ENCODE results near the gene RBM47.
A peak's percentile ranks its signal among the peaks of the same experiment; 100 is the strongest.
"Not testable (repeated sequence)": the region's sequence is repeated elsewhere in the genome, so short reads cannot be mapped to it uniquely, and the experiment has no call there.

The RBM47 gene

GRCh38 chr4:40481977-40482376, 147.7 kb downstream of the RBM47 start:
- no peak for DNase-seq

GRCh38 chr4:40480291-40480690, 149.4 kb downstream of the RBM47 start:
- no peak for DNase-seq

GRCh38 chr4:40479378-40479777, 150.3 kb downstream of the RBM47 start:
- DNase-seq = no peak

DNA sequence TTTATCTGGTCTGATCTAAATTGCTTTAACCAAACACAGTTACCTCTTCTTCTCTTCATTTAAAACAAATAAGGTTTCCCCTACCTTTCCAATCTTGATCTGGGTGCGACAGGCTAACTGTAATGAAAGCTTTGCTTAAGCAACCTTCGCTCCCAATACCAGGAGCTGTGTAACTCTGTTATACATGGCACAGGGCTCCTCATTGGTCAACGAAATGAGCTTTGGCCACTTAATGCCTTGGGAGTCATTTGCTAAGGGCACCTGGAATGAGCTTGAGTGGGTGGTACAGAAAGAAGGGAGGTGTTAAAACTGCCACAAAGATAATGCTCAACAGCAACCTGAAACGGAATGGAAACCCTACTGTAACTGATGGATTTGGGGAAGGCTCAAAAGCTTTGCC, 154.1 kb downstream of the RBM47 start:
- DNase-seq = no peak

DNA sequence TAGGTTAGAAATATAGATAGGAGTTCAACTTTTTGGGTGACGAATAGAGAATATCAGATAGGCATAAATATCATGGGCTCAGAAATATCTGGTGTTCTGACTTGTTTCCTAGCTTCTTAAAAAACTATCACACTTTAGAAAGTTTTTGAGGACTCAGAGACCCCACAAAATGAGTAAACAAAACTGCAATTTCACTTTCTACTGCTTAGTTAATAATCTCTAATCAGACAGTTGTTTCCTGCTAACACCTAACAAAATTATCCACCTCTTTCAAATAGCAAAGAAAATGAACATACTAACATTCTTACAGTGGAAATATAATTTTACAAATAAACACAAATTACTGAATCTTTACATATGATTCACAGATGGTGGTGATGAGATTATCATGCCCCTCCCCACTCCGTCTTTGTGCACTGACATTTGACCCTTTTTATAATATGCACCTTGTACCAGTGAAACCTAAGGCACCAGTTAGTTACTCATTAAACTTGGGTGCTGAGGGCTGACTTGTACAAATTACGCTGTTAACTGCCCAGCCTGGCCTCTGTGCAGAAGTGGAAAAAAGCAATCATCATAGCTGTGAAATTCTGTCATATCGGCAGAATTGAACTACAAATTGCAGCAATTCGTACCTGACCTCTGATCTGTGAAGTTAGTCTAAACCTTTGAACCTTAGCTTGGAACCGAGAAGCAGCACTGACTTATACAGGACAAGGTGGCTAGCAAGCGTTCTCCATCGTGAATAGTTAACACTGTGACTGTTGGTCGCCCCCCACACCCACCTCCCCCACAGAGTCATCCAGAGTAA, 155.9 kb downstream of the RBM47 start:
- DNase-seq = no peak

- DNase-seq = peak; percentile 10
Observed at GRCh38 chr4:40471923-40472322, 157.7 kb downstream of the RBM47 start.

GRCh38 chr4:40466789-40467188, 162.9 kb downstream of the RBM47 start:
- DNase-seq = peak; percentile 57

DNA sequence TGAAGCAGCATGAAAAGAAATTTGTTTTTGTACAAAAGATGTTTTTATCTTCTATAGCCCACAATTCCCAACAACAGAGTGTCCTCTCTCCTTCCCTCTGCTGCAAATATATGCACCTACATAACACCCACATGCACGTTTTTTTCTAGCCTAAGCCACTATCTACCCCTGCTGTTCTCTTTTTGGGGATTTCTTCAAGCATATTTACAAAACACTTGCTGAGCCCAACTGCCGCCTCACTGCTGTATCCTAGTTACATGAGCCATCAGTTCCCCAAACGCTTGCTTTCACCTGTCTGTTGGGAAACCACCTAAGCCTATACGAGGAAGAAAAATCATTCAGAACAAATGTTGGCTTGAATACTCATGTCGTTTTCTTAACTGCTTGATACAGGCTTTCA, 167.3 kb downstream of the RBM47 start:
- DNase-seq = peak; percentile 10

DNA sequence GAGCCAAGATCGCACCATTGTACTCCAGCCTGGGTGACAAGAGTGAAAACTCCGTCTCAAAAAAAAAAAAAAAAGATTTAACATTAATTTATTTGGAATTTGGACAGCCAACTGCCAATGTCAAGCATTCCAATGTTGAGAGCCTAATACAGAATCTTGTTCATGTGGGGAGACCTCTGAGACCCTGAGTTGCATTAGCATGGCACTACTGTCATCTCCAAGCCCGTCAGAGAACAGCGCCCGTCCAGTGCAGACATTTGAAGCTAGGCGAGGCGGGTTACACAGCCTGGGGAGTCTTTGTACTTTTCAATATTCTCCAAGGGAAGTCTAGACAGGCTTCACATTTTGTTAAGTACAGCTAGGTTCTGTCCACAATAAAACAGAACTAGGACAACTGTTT, 167.8 kb downstream of the RBM47 start:
- no peak for DNase-seq

- no peak for DNase-seq
Observed at GRCh38 chr4:40461062-40461461, 168.6 kb downstream of the RBM47 start.

GRCh38 chr4:40458683-40459082, 171.0 kb downstream of the RBM47 start:
- DNase-seq = no peak

DNA sequence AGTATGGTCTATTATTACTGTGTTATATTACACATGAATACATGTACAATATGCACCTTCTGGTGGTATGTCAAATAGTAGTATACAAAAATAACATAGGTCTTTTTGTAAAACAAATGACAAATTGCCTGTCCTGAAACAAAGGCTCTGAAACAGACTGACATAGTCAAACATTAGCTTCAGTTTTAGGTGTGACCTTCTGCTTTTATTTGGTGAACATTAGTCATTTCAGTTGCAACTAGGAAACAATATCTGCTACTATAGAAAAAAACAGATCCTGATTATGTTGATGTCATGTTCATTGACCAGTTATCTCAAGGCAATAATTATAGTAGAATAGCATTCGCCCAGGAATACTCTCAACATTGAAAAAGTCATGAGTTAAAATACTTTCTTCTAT, 171.6 kb downstream of the RBM47 start:
- no peak for DNase-seq

DNA sequence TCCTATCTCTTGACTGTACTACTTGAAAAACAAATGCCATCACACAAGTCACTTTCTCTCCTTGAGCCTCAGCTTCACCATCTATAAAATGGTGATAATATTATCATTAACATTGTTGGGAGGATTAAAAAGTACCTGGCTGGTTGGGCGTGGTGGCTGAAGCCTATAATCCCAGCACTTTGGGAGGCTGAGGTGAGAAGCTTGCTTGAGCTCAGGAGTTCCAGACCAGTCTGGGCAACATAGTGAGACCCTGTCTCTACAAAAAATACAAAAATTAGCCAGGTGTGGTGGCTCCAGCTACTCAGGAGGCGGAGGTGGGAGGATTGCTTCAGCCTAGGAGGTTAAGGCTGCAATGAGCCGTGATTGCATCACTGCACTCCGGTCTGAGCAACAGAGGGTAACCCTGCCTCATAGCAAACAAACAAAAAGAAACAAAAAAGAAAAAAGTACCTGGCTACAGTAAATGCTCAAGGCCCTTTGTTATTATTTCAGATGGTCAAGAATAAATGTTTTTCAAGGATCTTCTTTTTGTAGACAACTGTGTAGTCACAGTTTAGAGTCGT, 174.2 kb downstream of the RBM47 start:
- DNase-seq = no peak

GRCh38 chr4:40454816-40455215, 174.8 kb downstream of the RBM47 start:
- DNase-seq = no peak

- no peak for DNase-seq
Observed at GRCh38 chr4:40453912-40454311, 175.8 kb downstream of the RBM47 start.

DNA sequence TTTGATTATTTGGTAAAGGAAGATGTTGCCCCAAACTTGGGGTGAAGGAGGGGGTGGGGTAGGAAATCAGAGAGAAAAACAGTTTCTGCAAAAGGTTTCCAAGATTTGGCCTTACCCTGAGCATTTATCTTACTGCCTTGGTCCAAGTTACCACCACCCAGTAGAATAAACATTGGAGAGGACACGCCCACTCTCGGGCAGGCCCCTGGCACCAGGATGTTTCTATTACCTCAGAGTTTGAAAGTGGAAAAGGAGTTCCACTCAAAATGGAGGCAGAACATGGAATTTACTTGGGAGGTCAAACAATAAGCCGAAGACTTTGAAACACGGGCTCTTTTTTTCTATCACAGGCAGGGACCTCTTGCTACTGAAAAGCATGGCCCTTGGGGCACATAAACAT, 180.8 kb downstream of the RBM47 start:
- no peak for DNase-seq

DNA sequence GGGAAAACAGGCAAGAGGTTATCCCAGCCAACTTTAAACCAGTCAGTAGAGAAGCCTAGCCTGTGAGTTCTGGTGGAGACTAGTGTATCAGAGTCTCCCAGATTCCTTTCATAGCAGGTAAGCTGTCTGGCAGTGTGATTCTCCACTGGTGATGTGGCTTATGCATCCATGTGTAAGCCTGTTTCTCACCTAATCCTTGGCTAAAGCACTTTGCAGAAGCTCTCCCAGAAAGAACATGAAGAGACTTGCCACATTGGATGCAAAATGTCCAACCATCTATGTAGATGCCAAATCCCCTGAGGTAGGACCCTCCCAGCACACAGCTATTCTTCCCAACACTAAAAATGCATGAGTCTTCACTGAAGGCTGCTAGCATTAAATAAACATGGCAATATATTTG, 182.8 kb downstream of the RBM47 start:
- no peak for DNase-seq

DNA sequence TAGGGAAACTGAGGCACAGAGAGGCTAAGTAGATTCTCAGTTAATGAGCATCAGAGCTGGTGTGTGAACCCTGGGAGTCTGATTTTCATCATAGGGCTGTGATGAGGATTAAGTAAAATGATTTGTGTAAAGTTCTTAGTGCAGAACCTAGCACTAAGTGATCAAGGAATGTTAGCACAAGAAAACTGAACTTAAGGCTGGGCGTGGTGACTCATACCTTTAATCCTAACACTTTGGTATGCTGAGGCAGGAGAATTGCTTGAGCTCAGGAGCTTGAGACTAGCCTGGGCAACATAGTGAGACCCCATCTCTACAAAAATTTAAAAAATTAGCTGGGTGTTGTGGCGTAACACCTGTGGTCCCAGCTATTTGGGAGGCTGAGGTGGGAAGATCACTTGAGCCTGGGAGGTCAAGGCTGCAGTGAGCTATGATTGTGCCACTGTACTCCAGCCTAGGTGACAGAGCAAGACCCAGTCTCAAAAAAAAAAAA, 183.4 kb downstream of the RBM47 start:
- not testable (repeated sequence) for DNase-seq

DNA sequence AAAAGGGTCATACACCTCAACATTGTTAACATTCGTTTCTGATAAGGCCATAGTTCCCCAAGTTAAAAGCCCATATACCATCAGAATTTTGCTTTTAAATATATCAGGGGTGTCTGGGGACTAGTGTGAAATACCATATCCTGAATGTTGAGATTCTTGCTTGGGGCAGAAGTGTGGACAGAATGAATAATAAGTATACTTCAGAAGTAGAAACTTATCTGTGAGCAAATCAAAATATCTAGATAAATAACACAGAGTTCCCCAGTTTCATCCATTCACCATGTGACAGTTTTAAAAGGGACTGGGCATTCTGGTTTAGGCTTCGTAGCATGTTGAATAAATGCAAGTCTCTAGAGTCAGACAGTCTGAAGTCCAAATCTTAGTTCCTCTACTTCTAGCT, 184.0 kb downstream of the RBM47 start:
- DNase-seq = no peak

DNA sequence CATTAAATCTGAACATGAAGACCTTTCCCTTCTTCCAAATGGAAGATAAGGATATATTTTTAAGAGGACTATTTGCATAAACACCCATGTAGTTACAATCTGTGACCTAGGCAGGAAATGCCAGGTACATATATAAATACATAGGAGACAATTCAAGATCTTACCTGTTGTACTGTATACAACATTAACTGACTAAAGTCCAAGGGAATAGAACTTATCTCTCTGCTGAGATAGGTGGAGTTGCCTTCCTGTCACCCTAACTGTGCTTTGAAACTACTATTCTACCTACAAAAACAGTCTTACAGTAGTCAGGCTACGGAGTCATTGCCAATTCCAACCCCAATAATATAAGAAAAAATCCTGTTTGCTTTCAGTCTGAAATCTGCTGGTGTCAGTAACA, 188.2 kb downstream of the RBM47 start:
- no peak for DNase-seq

GRCh38 chr4:40439519-40439918, 190.1 kb downstream of the RBM47 start:
- DNase-seq = no peak

DNA sequence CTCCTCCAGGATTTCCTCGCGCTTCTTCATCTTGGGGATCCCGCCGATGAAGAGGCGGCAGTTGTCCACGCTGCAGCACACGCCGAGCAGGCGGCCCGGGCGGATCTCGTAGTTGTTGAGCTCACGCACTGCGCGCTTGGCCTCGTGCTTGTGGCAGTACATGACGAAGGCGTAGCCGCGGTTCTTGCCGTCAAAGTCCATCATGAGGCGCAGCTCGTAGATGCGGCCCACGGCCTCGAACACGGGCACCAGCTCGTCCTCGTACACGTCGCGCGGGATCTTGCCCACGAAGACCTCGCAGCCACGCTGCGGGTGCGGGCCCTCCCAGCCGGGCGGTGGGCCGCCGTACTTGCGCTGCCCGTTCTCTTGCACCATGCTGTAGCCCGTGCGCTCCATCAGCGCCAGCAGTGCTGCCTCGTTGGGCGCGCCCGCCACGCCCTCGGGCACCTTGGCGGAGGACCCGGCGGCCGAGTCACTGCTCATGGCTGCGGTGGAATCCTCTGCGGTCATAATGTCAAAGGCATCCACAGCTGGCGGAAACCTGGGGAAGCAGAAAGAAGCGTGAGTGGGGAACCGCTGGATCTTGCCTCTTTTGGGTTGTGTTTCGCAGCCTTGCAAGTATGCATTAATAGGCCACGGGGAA, 191.2 kb downstream of the RBM47 start:
- no peak for DNase-seq

DNA sequence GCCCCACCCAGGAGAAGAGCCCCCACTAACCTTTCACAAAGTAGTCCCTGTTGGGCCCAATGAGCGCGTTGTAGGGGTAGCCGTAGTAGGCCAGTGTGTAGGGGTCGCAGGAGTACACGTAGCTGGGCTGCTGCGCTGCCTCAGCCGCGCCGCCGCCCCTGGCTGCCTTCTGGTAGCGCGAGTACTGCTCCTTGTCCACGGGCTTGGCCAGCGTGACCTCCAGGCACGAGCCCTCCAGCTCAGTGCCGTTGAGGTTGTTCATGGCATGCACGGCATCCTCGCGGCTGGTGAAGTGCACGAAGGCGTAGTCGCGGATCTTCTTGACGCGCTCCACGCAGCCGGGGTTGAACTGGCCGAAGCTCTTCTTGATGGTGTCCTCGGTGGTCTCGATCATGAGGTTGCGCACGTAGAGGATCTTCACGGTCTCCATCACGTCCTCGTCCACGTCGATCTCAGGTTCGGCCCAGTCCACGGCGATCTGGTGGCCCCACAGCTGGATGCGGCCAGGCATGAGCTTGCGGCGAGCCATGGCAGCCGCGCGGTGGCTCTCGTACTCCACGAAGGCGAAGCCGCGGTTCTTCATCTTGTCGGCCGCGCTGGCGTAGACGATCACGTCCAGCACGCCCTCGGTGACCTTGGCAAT, 191.8 kb downstream of the RBM47 start:
- DNase-seq = no peak

DNA sequence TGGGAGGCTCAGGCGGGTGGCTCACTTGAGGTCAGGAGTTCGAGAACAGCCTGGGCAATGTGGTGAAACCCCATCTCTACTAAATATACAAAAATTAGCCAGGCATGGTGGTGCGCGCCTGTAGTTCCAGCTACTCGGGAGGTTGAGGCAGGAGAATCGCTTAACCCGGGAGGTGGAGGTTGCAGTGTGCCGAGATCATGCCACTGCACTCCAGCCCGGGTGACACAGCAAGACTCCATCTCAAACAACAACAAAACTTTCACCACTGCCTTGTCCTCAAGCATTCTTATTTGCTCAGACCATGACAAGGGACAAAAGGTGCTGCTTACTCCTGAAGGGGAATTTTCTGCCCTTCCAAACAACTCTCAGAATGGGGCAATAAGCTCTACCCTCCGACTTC, 194.4 kb downstream of the RBM47 start:
- DNase-seq = not testable (repeated sequence)
